ENCODE measurements around the gene XIRP1.

DNA sequence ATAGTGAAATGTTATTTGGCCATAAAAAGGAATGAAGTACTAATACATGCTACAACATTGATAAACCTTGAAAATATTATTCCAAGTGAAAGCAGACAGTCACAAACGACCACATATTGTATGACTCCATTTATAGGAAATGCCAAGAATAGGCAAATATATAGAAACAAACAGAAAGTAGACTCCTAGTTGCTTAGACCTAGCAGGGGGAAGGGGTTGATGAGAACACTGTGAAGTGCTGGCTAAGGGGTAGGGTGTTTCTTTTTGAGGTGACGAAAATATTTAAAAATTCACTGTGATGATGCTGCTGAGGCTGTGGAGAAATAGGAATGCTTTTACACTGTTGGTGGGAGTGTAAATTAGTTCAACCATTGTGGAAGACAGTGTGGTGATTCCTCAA, 30.5 kb upstream of the XIRP1 start:
- no peak for TF ChIP-seq SIN3A (IDR thresholded peaks at IDR 0.05; ENCODE audit: borderline replicate concordance, insufficient read depth, low read length)
- TF ChIP-seq POLR2AphosphoS5 (IDR thresholded peaks at IDR 0.05; ENCODE audit: low read depth, low read length), result no peak
- TF ChIP-seq TAF1 (IDR thresholded peaks at IDR 0.05; ENCODE audit: borderline replicate concordance, insufficient read depth, low read length), result no peak
- TF ChIP-seq, protein P1, sequence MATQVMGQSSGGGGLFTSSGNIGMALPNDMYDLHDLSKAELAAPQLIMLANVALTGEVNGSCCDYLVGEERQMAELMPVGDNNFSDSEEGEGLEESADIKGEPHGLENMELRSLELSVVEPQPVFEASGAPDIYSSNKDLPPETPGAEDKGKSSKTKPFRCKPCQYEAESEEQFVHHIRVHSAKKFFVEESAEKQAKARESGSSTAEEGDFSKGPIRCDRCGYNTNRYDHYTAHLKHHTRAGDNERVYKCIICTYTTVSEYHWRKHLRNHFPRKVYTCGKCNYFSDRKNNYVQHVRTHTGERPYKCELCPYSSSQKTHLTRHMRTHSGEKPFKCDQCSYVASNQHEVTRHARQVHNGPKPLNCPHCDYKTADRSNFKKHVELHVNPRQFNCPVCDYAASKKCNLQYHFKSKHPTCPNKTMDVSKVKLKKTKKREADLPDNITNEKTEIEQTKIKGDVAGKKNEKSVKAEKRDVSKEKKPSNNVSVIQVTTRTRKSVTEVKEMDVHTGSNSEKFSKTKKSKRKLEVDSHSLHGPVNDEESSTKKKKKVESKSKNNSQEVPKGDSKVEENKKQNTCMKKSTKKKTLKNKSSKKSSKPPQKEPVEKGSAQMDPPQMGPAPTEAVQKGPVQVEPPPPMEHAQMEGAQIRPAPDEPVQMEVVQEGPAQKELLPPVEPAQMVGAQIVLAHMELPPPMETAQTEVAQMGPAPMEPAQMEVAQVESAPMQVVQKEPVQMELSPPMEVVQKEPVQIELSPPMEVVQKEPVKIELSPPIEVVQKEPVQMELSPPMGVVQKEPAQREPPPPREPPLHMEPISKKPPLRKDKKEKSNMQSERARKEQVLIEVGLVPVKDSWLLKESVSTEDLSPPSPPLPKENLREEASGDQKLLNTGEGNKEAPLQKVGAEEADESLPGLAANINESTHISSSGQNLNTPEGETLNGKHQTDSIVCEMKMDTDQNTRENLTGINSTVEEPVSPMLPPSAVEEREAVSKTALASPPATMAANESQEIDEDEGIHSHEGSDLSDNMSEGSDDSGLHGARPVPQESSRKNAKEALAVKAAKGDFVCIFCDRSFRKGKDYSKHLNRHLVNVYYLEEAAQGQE (IDR thresholded peaks at IDR 0.05; ENCODE audit: insufficient read depth in 1 of 2, low read depth in 2 of 2, low read length in 2 of 2), result no peak

Measured in PFSK-1 (cell line).